IPS-18c (cell line): ENCODE measurements around the gene LIG4.
A peak's percentile ranks its signal among the peaks of the same experiment; 100 is the strongest.
"Not testable (repeated sequence)": the region's sequence is repeated elsewhere in the genome, so short reads cannot be mapped to it uniquely, and the experiment has no call there.

Source experiments
- H3K4me3 ChIP-seq: 2 replicates; pipeline ENCODE4 v1.7.0; 2013; ENCODE audit warnings: low read depth, mild to moderate bottlenecking, low read length, moderate library complexity; ENCODE audit not compliant: insufficient read depth
- H3K9me3 ChIP-seq: one replicate; pipeline ENCODE4 v1.6.1; 2013; ENCODE audit warnings: mild to moderate bottlenecking, low read length, moderate library complexity; ENCODE audit not compliant: control insufficient read depth, insufficient read depth

LIG4 gene

GRCh38 chr13:108215436-108215835 is at the start of gene LIG4:
Gene LIG4 (minus strand): TSS chr13:108215536. CDS start chr13:108211268, 4,268 bp downstream.
- Histone ChIP-seq H3K9me3 (no peaks in the 10 kb centered on the region), H3K4me3 (peak within 1 kb of the TSS; percentile 53)

- no peak overlapping the region for H3K4me3 ChIP-seq
- H3K9me3 ChIP-seq = no peaks in the 10 kb centered on the region
Measured at GRCh38 chr13:108263621-108264355, 48.5 kb upstream of the LIG4 start.

- Histone ChIP-seq H3K4me3 (no peak overlapping the region), H3K9me3 (no peaks in the 10 kb centered on the region)
Measured at GRCh38 chr13:108257248-108257647, 41.9 kb upstream of the LIG4 start.

GRCh38 chr13:108249150-108249549 is 33.8 kb upstream of the LIG4 start:
- no peaks in the 10 kb centered on the region for H3K9me3 ChIP-seq

GRCh38 chr13:108230377-108230776 is 15.0 kb upstream of the LIG4 start:
- Histone ChIP-seq H3K4me3 (no peak overlapping the region), H3K9me3 (no peaks in the 10 kb centered on the region)

More at GRCh38 chr13:108249150-108249549, 33.8 kb upstream of the LIG4 start:
- no peak overlapping the region for H3K4me3 ChIP-seq

GRCh38 chr13:108227651-108228272 is 12.4 kb upstream of the LIG4 start:
- Histone ChIP-seq H3K4me3 (no peak overlapping the region), H3K9me3 (no peaks in the 10 kb centered on the region)

- H3K9me3 ChIP-seq = no peaks in the 10 kb centered on the region
- H3K4me3 ChIP-seq = no peak overlapping the region
Measured at GRCh38 chr13:108226184-108226583, 10.8 kb upstream of the LIG4 start.

- Histone ChIP-seq H3K4me3 (no peak overlapping the region), H3K9me3 (no peaks in the 10 kb centered on the region)
Measured at GRCh38 chr13:108225440-108225839, 10.1 kb upstream of the LIG4 start.

GRCh38 chr13:108223687-108224503 is 8.6 kb upstream of the LIG4 start:
- no peak overlapping the region for H3K4me3 ChIP-seq
- no peaks in the 10 kb centered on the region for H3K9me3 ChIP-seq

GRCh38 chr13:108220041-108220440 is 4.7 kb upstream of the LIG4 start:
- H3K9me3 ChIP-seq = no peaks in the 10 kb centered on the region
- H3K4me3 ChIP-seq = no peak overlapping the region

- Histone ChIP-seq H3K4me3 (peak within 1 kb of the TSS; percentile 87), H3K9me3 (no peaks in the 10 kb centered on the region)
Measured at GRCh38 chr13:108218044-108218974, 3.0 kb upstream of the LIG4 start, which contains the start of gene ABHD13. Gene ABHD13 (plus strand): TSS chr13:108218392. CDS start chr13:108229219, 10,827 bp downstream.

- peak overlapping the region; percentile 87 for H3K4me3 ChIP-seq
- H3K9me3 ChIP-seq = not testable (repeated sequence)
Measured at GRCh38 chr13:108217307-108218043, 2.1 kb upstream of the LIG4 start.

- Histone ChIP-seq H3K4me3 (peak overlapping the region; percentile 53), H3K9me3 (no peaks in the 10 kb centered on the region)
Measured at GRCh38 chr13:108214441-108215271, 680 bp downstream of the LIG4 start.

- Histone ChIP-seq H3K4me3 (peak overlapping the region; percentile 53; the same call in 1 of the 2 replicates), H3K9me3 (no peaks in the 10 kb centered on the region)
Measured at GRCh38 chr13:108213946-108214345, 1.4 kb downstream of the LIG4 start.

- no peaks in the 10 kb centered on the region for H3K9me3 ChIP-seq
- H3K4me3 ChIP-seq = no peak overlapping the region
Measured at GRCh38 chr13:108212886-108213285, 2.5 kb downstream of the LIG4 start.
